ENCODE measurements around the gene ADD1.

The ADD1 gene

DNA sequence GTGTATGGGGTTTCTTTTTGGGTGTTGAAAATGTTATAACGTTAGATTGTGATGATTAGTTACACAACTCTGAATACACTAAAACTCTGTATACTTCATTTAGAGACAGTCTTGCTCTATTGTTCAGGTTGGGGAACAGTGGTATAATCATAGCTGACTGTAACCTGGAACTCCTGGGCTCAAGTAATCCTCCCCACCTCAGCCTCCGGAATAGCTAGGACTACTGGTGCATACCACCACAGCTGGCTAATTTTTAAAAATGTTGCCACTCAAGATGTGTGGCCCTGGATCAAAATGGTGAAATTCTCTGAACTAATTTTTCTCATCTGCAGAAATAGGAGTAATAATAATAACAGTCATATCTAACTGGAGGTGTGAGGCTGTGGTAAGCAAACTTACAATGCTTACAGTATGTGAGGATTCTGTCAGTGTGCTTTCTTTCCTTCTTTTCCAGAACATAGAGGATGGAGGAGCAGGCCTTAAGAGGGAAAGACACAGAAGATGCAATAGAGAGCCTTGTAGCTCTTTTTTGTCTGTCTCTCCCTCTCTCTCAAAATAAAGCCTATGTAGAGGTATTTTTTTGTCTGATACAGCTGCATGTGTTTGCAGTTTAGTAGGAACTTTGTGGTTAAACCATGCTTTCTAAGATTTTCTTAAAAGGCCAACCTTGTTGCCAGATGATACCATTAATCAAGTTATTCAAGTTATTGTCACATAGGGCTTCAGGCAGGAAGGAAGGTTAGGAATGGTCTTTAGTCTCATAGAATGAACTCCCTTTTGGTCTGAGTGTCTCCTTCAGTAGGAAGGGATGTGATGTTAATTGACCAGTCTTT, 7.5 kb downstream of the ADD1 start:
- POLR2A ChIA-PET: no interaction called here
- no peak for DNase-seq (ENCODE audit: extremely low spot score)
- CTCF ChIA-PET: interaction anchor here (0.9 to 1.3 kb wide), 3 partner anchors 11 to 16 kb away, joined by 3 to 5 read pairs (median 3); no protein-coding TSS in a partner anchor

GRCh38 chr4:2852481-2852921, 8.9 kb downstream of the ADD1 start:
- CTCF ChIA-PET: interaction anchor here (0.9 to 1.5 kb wide), 3 partner anchors 9 to 14 kb away, joined by 3 to 4 read pairs (median 4); no protein-coding TSS in a partner anchor
- no peak for TF ChIP-seq CTCF (IDR thresholded peaks at IDR 0.05; ENCODE audit: control extremely low read depth, extremely low read depth, low read depth, missing control alignments)
- peak; percentile 38 for DNase-seq (ENCODE audit: extremely low spot score)
- POLR2A ChIA-PET: interaction anchor here (0.6 kb wide), 1 partner anchor 43 kb away, joined by 5 read pairs; no protein-coding TSS in a partner anchor

More for the DNA sequence above, 7.5 kb downstream of the ADD1 start:
- TF ChIP-seq CTCF (IDR thresholded peaks at IDR 0.05; ENCODE audit: control extremely low read depth, extremely low read depth, low read depth, missing control alignments): no peak

DNA sequence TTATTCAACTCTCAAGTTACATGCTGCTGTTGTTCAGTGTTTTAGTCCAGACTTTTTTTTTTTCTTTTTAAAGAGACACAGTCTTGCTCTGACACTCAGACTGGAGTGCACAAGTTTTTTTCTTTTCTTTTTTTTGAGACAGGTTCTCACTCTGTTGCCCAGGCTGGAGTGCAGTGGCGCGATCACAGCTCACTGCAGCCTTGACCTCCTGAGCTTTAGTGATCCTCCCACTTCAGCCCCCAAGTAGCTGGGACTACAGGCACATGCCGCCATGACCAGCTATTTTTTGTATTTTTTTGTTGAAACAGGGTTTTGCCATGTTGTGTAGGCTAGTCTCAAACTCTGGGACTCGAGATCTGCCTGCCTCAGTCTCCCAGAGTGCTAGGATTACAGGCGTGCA, 11.9 kb downstream of the ADD1 start:
- ChIA-PET CTCF (interaction anchor here (1.2 kb wide), 1 partner anchor 91 kb away, joined by 3 read pairs; no protein-coding TSS in a partner anchor), POLR2A (interaction anchor here (0.6 kb wide), 1 partner anchor 97 kb away, joined by 4 read pairs; no protein-coding TSS in a partner anchor)
- TF ChIP-seq CTCF (IDR thresholded peaks at IDR 0.05; ENCODE audit: control extremely low read depth, extremely low read depth, low read depth, missing control alignments): no peak
- no peak for DNase-seq (ENCODE audit: extremely low spot score)

GRCh38 chr4:2856266-2856665, 12.6 kb downstream of the ADD1 start:
- ChIA-PET CTCF (interaction anchor here (1.7 kb wide), 1 partner anchor 16 kb away, joined by 4 read pairs; no protein-coding TSS in a partner anchor), POLR2A (no interaction called here)
- no peak for TF ChIP-seq CTCF (IDR thresholded peaks at IDR 0.05; ENCODE audit: control extremely low read depth, extremely low read depth, low read depth, missing control alignments)
- no peak for DNase-seq (ENCODE audit: extremely low spot score)

DNA sequence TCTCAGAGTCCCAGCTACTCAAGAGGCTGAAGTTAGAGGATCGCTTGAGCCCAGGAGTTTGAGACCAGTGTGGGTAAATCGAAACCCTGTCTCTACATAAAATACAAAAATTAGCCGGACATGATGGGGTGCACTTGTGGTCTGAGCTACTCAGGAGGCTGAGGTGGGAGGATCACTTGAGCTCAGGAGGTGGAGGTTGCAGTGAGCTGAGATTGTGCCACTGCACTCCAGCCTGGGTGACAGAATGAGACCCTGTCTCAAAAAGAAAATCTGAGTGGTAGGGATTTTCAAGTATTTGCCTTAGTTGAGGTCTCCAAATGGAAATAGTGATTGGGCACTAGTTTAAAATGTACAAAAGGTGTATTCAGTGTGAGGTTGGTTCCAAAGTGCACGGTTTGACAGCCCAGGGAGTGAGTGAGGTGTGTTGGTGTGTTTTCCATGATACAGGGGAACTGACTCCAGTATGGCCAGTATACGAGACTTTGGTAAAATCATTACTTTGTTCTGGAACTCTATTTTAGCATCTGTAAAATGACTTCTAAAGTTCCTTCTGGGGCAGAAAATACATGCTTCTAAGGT, 13.8 kb downstream of the ADD1 start:
- DNase-seq (ENCODE audit: extremely low spot score): no peak
- CTCF ChIA-PET: interaction anchor here (1.7 kb wide), 1 partner anchor 15 kb away, joined by 4 read pairs; no protein-coding TSS in a partner anchor
- POLR2A ChIA-PET: no interaction called here
- TF ChIP-seq CTCF (IDR thresholded peaks at IDR 0.05; ENCODE audit: control extremely low read depth, extremely low read depth, low read depth, missing control alignments): no peak

- DNase-seq (ENCODE audit: extremely low spot score): no peak
- TF ChIP-seq CTCF (IDR thresholded peaks at IDR 0.05; ENCODE audit: control extremely low read depth, extremely low read depth, low read depth, missing control alignments): no peak
- ChIA-PET CTCF (no interaction called here), POLR2A (no interaction called here)
Measured at GRCh38 chr4:2858451-2859217, 15.0 kb downstream of the ADD1 start.

Data from GM10248 (cell line).